Neural crest cell (in vitro differentiated cells): ENCODE data around the gene ZNF669. TPM values are rescaled to one million over a fixed set of nuclear protein-coding genes. Genes with fewer than 3 reads are reported as not detected.
A peak's percentile ranks its signal among the peaks of the same experiment; 100 is the strongest.

ENCODE experiments used
- DNase-seq: peaks from one replicate; pipeline ENCODE4 v3.0.0; 2021; ENCODE audit warnings: low read depth, mixed read lengths, low spot score
- H3K27ac Mint-ChIP-seq: one replicate; pipeline ENCODE4 v1.8.0; 2021; ENCODE audit warnings: mild to moderate bottlenecking, mixed read lengths; ENCODE audit not compliant: unreplicated experiment
- H3K27me3 Mint-ChIP-seq: 2 replicates; pipeline ENCODE4 v1.8.0; 2021; ENCODE audit warnings: low read depth, mild to moderate bottlenecking, mixed read lengths
- H3K36me3 Mint-ChIP-seq: 2 replicates; pipeline ENCODE4 v1.8.0; 2021; ENCODE audit warnings: low read depth, mild to moderate bottlenecking, mixed read lengths
- H3K4me1 Mint-ChIP-seq: 2 replicates; pipeline ENCODE4 v1.8.0; 2021; ENCODE audit warnings: mixed read lengths
- H3K4me3 Mint-ChIP-seq: one replicate; pipeline ENCODE4 v1.8.0; 2021; ENCODE audit warnings: mild to moderate bottlenecking, mixed read lengths
- H3K9me3 Mint-ChIP-seq: 2 replicates; pipeline ENCODE4 v1.8.0; 2021; ENCODE audit warnings: mixed read lengths
- total RNA-seq: library from RNA; stranded (reverse); gene quantifications from 2 replicates; pipeline ENCODE4 v1.2.1, GENCODE V29; 2021
- TF ChIP-seq, protein P1 (sequence below): fragments of 200-600 bp; sonication (generic); conservative IDR thresholded peaks from 2 replicates; pipeline ENCODE4 v1.5.0; 2021; ENCODE audit warnings: antibody characterized with exemption, mild to moderate bottlenecking

Gene ZNF669
- total RNA-seq, 1 donor from 2014 or later, result 19.8 TPM

DNA sequence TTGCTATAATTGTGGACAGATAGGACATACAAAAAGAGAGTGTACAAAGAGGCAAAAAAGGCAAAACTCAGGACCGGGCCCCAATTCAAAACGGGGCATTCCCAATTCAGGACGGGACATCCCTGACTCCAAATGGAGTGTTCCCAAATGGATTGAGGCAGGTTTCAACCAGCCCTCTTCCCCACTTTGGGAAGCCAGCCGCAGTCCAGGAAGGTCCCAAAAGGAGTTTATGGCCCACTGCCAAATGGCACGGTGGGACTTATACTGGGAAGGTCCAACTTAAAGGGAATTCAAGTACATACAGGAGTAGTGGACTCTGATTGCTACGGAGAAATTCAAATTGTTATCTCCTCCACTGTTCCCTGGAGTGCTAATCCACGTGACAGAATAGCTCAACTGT is 3.5 kb upstream of the ZNF669 start:
- no peak overlapping the region for H3K27ac Mint-ChIP-seq
- H3K27me3 Mint-ChIP-seq, result no peaks in the 10 kb centered on the region
- TF ChIP-seq, protein P1, sequence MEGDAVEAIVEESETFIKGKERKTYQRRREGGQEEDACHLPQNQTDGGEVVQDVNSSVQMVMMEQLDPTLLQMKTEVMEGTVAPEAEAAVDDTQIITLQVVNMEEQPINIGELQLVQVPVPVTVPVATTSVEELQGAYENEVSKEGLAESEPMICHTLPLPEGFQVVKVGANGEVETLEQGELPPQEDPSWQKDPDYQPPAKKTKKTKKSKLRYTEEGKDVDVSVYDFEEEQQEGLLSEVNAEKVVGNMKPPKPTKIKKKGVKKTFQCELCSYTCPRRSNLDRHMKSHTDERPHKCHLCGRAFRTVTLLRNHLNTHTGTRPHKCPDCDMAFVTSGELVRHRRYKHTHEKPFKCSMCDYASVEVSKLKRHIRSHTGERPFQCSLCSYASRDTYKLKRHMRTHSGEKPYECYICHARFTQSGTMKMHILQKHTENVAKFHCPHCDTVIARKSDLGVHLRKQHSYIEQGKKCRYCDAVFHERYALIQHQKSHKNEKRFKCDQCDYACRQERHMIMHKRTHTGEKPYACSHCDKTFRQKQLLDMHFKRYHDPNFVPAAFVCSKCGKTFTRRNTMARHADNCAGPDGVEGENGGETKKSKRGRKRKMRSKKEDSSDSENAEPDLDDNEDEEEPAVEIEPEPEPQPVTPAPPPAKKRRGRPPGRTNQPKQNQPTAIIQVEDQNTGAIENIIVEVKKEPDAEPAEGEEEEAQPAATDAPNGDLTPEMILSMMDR, result no peak
- peaks cover 21% of the 10 kb centered on the region for H3K36me3 Mint-ChIP-seq
- peaks cover 23% of the 10 kb centered on the region for H3K4me1 Mint-ChIP-seq
- no peak for DNase-seq
- peaks cover 4% of the 10 kb centered on the region for H3K9me3 Mint-ChIP-seq
- peak overlapping the region; percentile 33 for H3K4me3 Mint-ChIP-seq

DNA sequence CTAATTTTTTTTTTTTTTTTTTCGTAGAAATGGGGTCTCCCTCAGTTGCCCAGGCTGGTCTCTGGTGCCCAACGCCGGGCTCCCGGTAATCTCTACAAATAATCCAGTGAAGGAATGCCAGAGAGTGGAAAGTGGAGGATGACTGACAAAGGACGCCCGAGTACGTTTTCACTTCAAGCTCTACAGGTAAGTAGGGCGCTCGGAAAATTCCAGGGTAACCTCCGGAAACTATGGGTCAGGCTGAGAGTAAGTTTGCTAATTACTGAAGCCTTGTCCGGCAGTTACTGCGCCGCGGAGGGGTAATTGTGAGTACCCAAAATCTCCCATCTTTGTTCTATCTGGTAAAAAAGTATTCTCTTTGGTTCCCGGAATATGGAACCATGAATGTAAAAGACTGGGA is 1.8 kb upstream of the ZNF669 start:
- Mint-ChIP-seq H3K27ac (no peak overlapping the region), H3K27me3 (no peaks in the 10 kb centered on the region), H3K4me1 (peaks cover 22% of the 10 kb centered on the region), H3K36me3 (peaks cover 37% of the 10 kb centered on the region), H3K4me3 (peak overlapping the region; percentile 17), H3K9me3 (peaks cover 11% of the 10 kb centered on the region)
- no peak for DNase-seq
- TF ChIP-seq, protein P1, result no peak

DNA sequence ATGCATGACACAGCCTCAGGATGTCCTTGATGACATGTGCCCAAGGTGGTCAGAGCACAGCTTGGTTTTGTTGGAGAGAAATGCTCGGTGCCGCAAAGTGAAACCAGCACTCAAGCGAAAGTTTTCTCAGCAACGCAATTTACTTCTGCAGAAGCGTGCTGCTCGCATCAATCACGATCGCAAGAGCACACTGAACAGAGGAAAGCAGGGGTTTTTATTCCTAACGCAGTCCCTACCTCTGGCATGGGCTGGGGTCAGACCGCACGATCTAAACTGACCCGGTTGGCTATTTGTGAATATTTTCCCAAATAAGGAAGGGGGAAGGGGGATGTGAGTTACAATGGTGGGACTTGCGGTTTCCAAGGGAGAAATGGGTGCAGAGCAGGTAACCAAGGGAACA is 809 bp upstream of the ZNF669 start:
- peaks cover 23% of the 10 kb centered on the region for H3K4me1 Mint-ChIP-seq
- TF ChIP-seq, protein P1, result no peak
- peaks cover 43% of the 10 kb centered on the region for H3K36me3 Mint-ChIP-seq
- H3K27me3 Mint-ChIP-seq, result no peaks in the 10 kb centered on the region
- H3K27ac Mint-ChIP-seq, result peak overlapping the region; percentile 35
- H3K4me3 Mint-ChIP-seq, result peak overlapping the region; percentile 70
- H3K9me3 Mint-ChIP-seq, result peaks cover 18% of the 10 kb centered on the region
- DNase-seq, result no peak

DNA sequence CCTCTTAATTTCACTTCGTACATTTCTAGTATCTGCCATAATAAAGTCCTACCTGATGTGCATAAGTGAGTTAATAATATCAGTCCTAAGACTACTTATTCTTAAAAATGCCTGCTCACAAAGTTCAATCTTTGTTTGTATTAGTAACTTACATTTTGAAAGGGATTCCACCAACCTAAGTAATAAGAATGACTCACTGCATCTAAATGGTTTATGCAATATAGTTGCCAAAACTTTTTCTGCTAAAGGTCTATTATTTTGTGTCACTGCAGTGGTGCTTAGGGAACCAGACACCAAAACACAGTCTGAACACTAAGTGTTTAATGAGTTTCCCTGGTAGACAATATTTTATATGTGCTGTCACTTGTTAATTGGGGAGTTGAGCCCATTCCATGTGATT is 1.8 kb downstream of the ZNF669 start:
- H3K9me3 Mint-ChIP-seq, result peaks cover 22% of the 10 kb centered on the region
- no peak overlapping the region for H3K27ac Mint-ChIP-seq

DNA sequence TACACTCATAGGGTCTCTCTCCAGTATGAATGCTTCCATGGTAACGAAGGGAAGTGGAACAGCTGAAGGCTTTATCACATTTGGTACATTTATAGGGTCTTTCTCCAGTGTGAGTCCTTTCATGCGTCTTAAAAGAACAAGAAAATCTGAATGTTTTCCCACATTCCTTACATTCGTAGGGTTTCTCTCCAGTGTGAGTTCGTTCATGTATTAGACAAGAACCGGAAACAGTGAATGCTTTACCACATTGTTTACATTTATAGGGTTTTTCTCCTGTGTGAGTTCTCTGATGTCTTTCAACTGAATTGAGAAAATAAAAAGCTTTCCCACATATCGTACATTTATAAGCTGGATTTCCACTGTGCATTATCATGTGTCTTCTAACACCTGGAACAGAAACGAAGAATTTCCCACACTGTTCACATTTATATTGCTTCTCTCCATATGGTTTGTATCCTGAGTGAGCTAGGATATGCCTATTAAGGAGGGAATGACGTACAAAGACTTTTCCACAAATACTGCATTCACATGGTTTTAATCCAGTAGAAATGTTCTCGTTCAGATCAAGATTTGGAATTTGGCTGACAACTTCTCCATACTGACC is 3.4 kb downstream of the ZNF669 start:
- H3K27ac Mint-ChIP-seq, result no peak overlapping the region
- no peak for DNase-seq
- peaks cover 18% of the 10 kb centered on the region for H3K4me1 Mint-ChIP-seq
- peaks cover 73% of the 10 kb centered on the region for H3K36me3 Mint-ChIP-seq
- TF ChIP-seq, protein P1, result no peak
- H3K27me3 Mint-ChIP-seq, result no peaks in the 10 kb centered on the region
- H3K4me3 Mint-ChIP-seq, result peak overlapping the region; percentile 42
- peaks cover 35% of the 10 kb centered on the region for H3K9me3 Mint-ChIP-seq

More for the DNA sequence above, 1.8 kb downstream of the ZNF669 start:
- TF ChIP-seq, protein P1, result no peak
- Mint-ChIP-seq H3K27me3 (no peaks in the 10 kb centered on the region), H3K36me3 (peaks cover 57% of the 10 kb centered on the region), H3K4me3 (peak overlapping the region; percentile 66), H3K4me1 (peaks cover 18% of the 10 kb centered on the region)
- no peak for DNase-seq
